Measurements from ENCODE around the gene PIWIL1. TPM values are rescaled to one million over a fixed set of nuclear protein-coding genes. Genes with fewer than 3 reads are reported as not detected.

PIWIL1 gene
- not detected for polyA plus RNA-seq (2013, experiment 1 of 4)
- polyA plus RNA-seq (2013, experiment 2 of 4), result 0.30 TPM
- polyA plus RNA-seq (2013, experiment 3 of 4), result not detected
- not detected for polyA plus RNA-seq (2013, experiment 4 of 4)

- 94% methylated on average over 79 of the region's 79 CpGs for WGBS, 2 experiments
- Histone ChIP-seq H3K9me3 (ENCODE audit: control insufficient read depth, low read length) (no peaks in the 10 kb centered on the region), H3K4me3 (ENCODE audit: insufficient read depth, low read depth, low read length) (no peak within 1 kb of the TSS), H3K36me3 (ENCODE audit: control insufficient read depth, insufficient read depth, low read length) (no peaks in the 10 kb centered on the region), H3K27ac (ENCODE audit: insufficient read depth, low read depth, low read length, poor library complexity, severe bottlenecking) (no peak within 1 kb of the TSS), H3K27me3 (ENCODE audit: control insufficient read depth, insufficient read depth, low read length, poor library complexity, severe bottlenecking) (peaks cover 25% of the 10 kb centered on the region), H3K4me1 (ENCODE audit: control insufficient read depth, insufficient read depth, low read length) (no peaks in the 10 kb centered on the region)
These were observed at the start of gene PIWIL1 for GRCh38 chr12:130337488-130338303. Gene PIWIL1 (plus strand): TSS chr12:130337887. CDS start chr12:130342592, 4,705 bp downstream.

GRCh38 chr12:130288206-130288605 lies 49.5 kb upstream of the PIWIL1 start:
- no peaks in the 10 kb centered on the region for H3K4me1 ChIP-seq (ENCODE audit: control insufficient read depth, insufficient read depth, low read length)
- H3K27ac ChIP-seq (ENCODE audit: insufficient read depth, low read depth, low read length, poor library complexity, severe bottlenecking), result no peak overlapping the region
- no peak overlapping the region for H3K4me3 ChIP-seq (ENCODE audit: insufficient read depth, low read depth, low read length)
- no peaks in the 10 kb centered on the region for H3K9me3 ChIP-seq (ENCODE audit: control insufficient read depth, low read length)
- WGBS, 2 experiments, result 87 to 95% methylated on average over 3 of the region's 4 CpGs
- no peaks in the 10 kb centered on the region for H3K36me3 ChIP-seq (ENCODE audit: control insufficient read depth, insufficient read depth, low read length)
- no peaks in the 10 kb centered on the region for H3K27me3 ChIP-seq (ENCODE audit: control insufficient read depth, insufficient read depth, low read length, poor library complexity, severe bottlenecking)

- WGBS, 2 experiments, result 92 to 96% methylated on average over 6 of the region's 6 CpGs
- H3K4me1 ChIP-seq (ENCODE audit: control insufficient read depth, insufficient read depth, low read length), result no peaks in the 10 kb centered on the region
- no peaks in the 10 kb centered on the region for H3K27me3 ChIP-seq (ENCODE audit: control insufficient read depth, insufficient read depth, low read length, poor library complexity, severe bottlenecking)
- no peaks in the 10 kb centered on the region for H3K9me3 ChIP-seq (ENCODE audit: control insufficient read depth, low read length)
- H3K27ac ChIP-seq (ENCODE audit: insufficient read depth, low read depth, low read length, poor library complexity, severe bottlenecking), result no peak overlapping the region
- H3K4me3 ChIP-seq (ENCODE audit: insufficient read depth, low read depth, low read length), result no peak overlapping the region
- no peaks in the 10 kb centered on the region for H3K36me3 ChIP-seq (ENCODE audit: control insufficient read depth, insufficient read depth, low read length)
These were observed 49.0 kb upstream of the PIWIL1 start for GRCh38 chr12:130288691-130289090.

- Histone ChIP-seq H3K27me3 (ENCODE audit: control insufficient read depth, insufficient read depth, low read length, poor library complexity, severe bottlenecking) (no peaks in the 10 kb centered on the region), H3K27ac (ENCODE audit: insufficient read depth, low read depth, low read length, poor library complexity, severe bottlenecking) (no peak overlapping the region), H3K9me3 (ENCODE audit: control insufficient read depth, low read length) (no peaks in the 10 kb centered on the region), H3K4me1 (ENCODE audit: control insufficient read depth, insufficient read depth, low read length) (no peaks in the 10 kb centered on the region), H3K4me3 (ENCODE audit: insufficient read depth, low read depth, low read length) (no peak overlapping the region), H3K36me3 (ENCODE audit: control insufficient read depth, insufficient read depth, low read length) (no peaks in the 10 kb centered on the region)
- 92 to 94% methylated on average over 1 of the region's 1 CpG for WGBS, 2 experiments
These were observed 47.6 kb upstream of the PIWIL1 start for GRCh38 chr12:130290114-130290513.

- H3K36me3 ChIP-seq (ENCODE audit: control insufficient read depth, insufficient read depth, low read length), result no peaks in the 10 kb centered on the region
- 88 to 98% methylated on average over 4 to 5 of the region's 5 CpGs for WGBS, 2 experiments
- no peak overlapping the region for H3K4me3 ChIP-seq (ENCODE audit: insufficient read depth, low read depth, low read length)
- H3K27ac ChIP-seq (ENCODE audit: insufficient read depth, low read depth, low read length, poor library complexity, severe bottlenecking), result no peak overlapping the region
- H3K4me1 ChIP-seq (ENCODE audit: control insufficient read depth, insufficient read depth, low read length), result no peaks in the 10 kb centered on the region
- no peaks in the 10 kb centered on the region for H3K9me3 ChIP-seq (ENCODE audit: control insufficient read depth, low read length)
- H3K27me3 ChIP-seq (ENCODE audit: control insufficient read depth, insufficient read depth, low read length, poor library complexity, severe bottlenecking), result no peaks in the 10 kb centered on the region
These were observed 39.2 kb upstream of the PIWIL1 start for GRCh38 chr12:130298322-130299021.

- H3K4me1 ChIP-seq (ENCODE audit: control insufficient read depth, insufficient read depth, low read length), result no peaks in the 10 kb centered on the region
- H3K4me3 ChIP-seq (ENCODE audit: insufficient read depth, low read depth, low read length), result no peak overlapping the region
- H3K9me3 ChIP-seq (ENCODE audit: control insufficient read depth, low read length), result no peaks in the 10 kb centered on the region
- no peaks in the 10 kb centered on the region for H3K27me3 ChIP-seq (ENCODE audit: control insufficient read depth, insufficient read depth, low read length, poor library complexity, severe bottlenecking)
- H3K36me3 ChIP-seq (ENCODE audit: control insufficient read depth, insufficient read depth, low read length), result no peaks in the 10 kb centered on the region
- no peak overlapping the region for H3K27ac ChIP-seq (ENCODE audit: insufficient read depth, low read depth, low read length, poor library complexity, severe bottlenecking)
- WGBS, 2 experiments, result 68% methylated on average over 6 of the region's 6 CpGs
These were observed 38.1 kb upstream of the PIWIL1 start for GRCh38 chr12:130299574-130299973.

- 80 to 82% methylated on average over 4 of the region's 4 CpGs for WGBS, 2 experiments
- Histone ChIP-seq H3K9me3 (ENCODE audit: control insufficient read depth, low read length) (no peaks in the 10 kb centered on the region), H3K27ac (ENCODE audit: insufficient read depth, low read depth, low read length, poor library complexity, severe bottlenecking) (no peak overlapping the region), H3K36me3 (ENCODE audit: control insufficient read depth, insufficient read depth, low read length) (no peaks in the 10 kb centered on the region), H3K27me3 (ENCODE audit: control insufficient read depth, insufficient read depth, low read length, poor library complexity, severe bottlenecking) (no peaks in the 10 kb centered on the region), H3K4me1 (ENCODE audit: control insufficient read depth, insufficient read depth, low read length) (no peaks in the 10 kb centered on the region), H3K4me3 (ENCODE audit: insufficient read depth, low read depth, low read length) (no peak overlapping the region)
These were observed 37.6 kb upstream of the PIWIL1 start for GRCh38 chr12:130300090-130300489.

GRCh38 chr12:130300737-130301535 lies 36.8 kb upstream of the PIWIL1 start:
- Histone ChIP-seq H3K36me3 (ENCODE audit: control insufficient read depth, insufficient read depth, low read length) (no peaks in the 10 kb centered on the region), H3K4me3 (ENCODE audit: insufficient read depth, low read depth, low read length) (no peak overlapping the region), H3K4me1 (ENCODE audit: control insufficient read depth, insufficient read depth, low read length) (no peaks in the 10 kb centered on the region), H3K9me3 (ENCODE audit: control insufficient read depth, low read length) (no peaks in the 10 kb centered on the region), H3K27ac (ENCODE audit: insufficient read depth, low read depth, low read length, poor library complexity, severe bottlenecking) (no peak overlapping the region), H3K27me3 (ENCODE audit: control insufficient read depth, insufficient read depth, low read length, poor library complexity, severe bottlenecking) (no peaks in the 10 kb centered on the region)
- WGBS, 2 experiments, result 89 to 91% methylated on average over 21 of the region's 21 CpGs

GRCh38 chr12:130301559-130301958 lies 36.1 kb upstream of the PIWIL1 start:
- Histone ChIP-seq H3K36me3 (ENCODE audit: control insufficient read depth, insufficient read depth, low read length) (no peaks in the 10 kb centered on the region), H3K4me3 (ENCODE audit: insufficient read depth, low read depth, low read length) (no peak overlapping the region), H3K27me3 (ENCODE audit: control insufficient read depth, insufficient read depth, low read length, poor library complexity, severe bottlenecking) (no peaks in the 10 kb centered on the region), H3K27ac (ENCODE audit: insufficient read depth, low read depth, low read length, poor library complexity, severe bottlenecking) (no peak overlapping the region), H3K4me1 (ENCODE audit: control insufficient read depth, insufficient read depth, low read length) (no peaks in the 10 kb centered on the region), H3K9me3 (ENCODE audit: control insufficient read depth, low read length) (no peaks in the 10 kb centered on the region)
- 88 to 89% methylated on average over 14 of the region's 14 CpGs for whole genome bisulfite sequencing, 2 experiments

GRCh38 chr12:130303781-130304180 lies 33.9 kb upstream of the PIWIL1 start:
- Histone ChIP-seq H3K36me3 (ENCODE audit: control insufficient read depth, insufficient read depth, low read length) (no peaks in the 10 kb centered on the region), H3K9me3 (ENCODE audit: control insufficient read depth, low read length) (no peaks in the 10 kb centered on the region), H3K4me1 (ENCODE audit: control insufficient read depth, insufficient read depth, low read length) (no peaks in the 10 kb centered on the region), H3K27me3 (ENCODE audit: control insufficient read depth, insufficient read depth, low read length, poor library complexity, severe bottlenecking) (no peaks in the 10 kb centered on the region), H3K4me3 (ENCODE audit: insufficient read depth, low read depth, low read length) (no peak overlapping the region), H3K27ac (ENCODE audit: insufficient read depth, low read depth, low read length, poor library complexity, severe bottlenecking) (no peak overlapping the region)
- 94 to 96% methylated on average over 8 of the region's 8 CpGs for WGBS, 2 experiments
